HepG2 (cell line): Measurements from ENCODE around the gene MFSD11. TPM values are rescaled to one million over a fixed set of nuclear protein-coding genes. Genes with fewer than 3 reads are reported as not detected.
A peak's percentile ranks its signal among the peaks of the same experiment; 100 is the strongest.

Source experiments
- CBX2 ChIP-seq, 2 experiments: fragments of 200-600 bp in 1 of 2; sonication (generic); formaldehyde crosslinking in 1 of 2; IDR thresholded peaks; 2 replicates each; pipeline versions ENCODE4 v1.7.0 to v1.8.1; 2018 to 2022; ENCODE audit warnings: low read depth in 2 of 2, low read length in 1 of 2, mild to moderate bottlenecking in 1 of 2, missing genetic modification reagents in 1 of 2
- ISL2 ChIP-seq: sonication (generic); formaldehyde crosslinking; IDR thresholded peaks from 2 replicates; pipeline ENCODE4 v1.5.0; 2020; ENCODE audit warnings: missing genetic modification reagents
- MTF1 ChIP-seq: sonication (generic); formaldehyde crosslinking; IDR thresholded peaks from 2 replicates; pipeline ENCODE4 v1.5.0; 2020; ENCODE audit warnings: missing genetic modification reagents
- NAIF1 ChIP-seq: sonication (generic); formaldehyde crosslinking; IDR thresholded peaks from 2 replicates; pipeline ENCODE4 v1.5.0; 2020; ENCODE audit warnings: mild to moderate bottlenecking, missing genetic modification reagents, borderline replicate concordance
- NCOR1 ChIP-seq: fragments of 200-600 bp; sonication (generic); IDR thresholded peaks from 2 replicates; pipeline ENCODE4 v1.7.0; 2017; ENCODE audit warnings: antibody characterized with exemption, low read length, borderline replicate concordance
- NFYC ChIP-seq: IDR thresholded peaks from 2 replicates; pipeline ENCODE4 v1.6.1; 2016; ENCODE audit warnings: missing genetic modification reagents, missing compliant biosample characterization
- PHF8 ChIP-seq: sonication (generic); formaldehyde crosslinking; IDR thresholded peaks from 2 replicates; pipeline ENCODE4 v1.5.0; 2020; ENCODE audit warnings: missing genetic modification reagents
- SIX1 ChIP-seq: sonication (generic); formaldehyde crosslinking; IDR thresholded peaks from 2 replicates; pipeline ENCODE4 v1.4.0; 2020; ENCODE audit warnings: missing genetic modification reagents, borderline replicate concordance
- SMARCE1 ChIP-seq: fragments of 450-650 bp; IDR thresholded peaks from 2 replicates; pipeline ENCODE4 v1.6.1; 2017; ENCODE audit warnings: borderline replicate concordance
- SNRNP70 ChIP-seq: fragments of 200-400 bp; formaldehyde crosslinking; IDR thresholded peaks from 2 replicates; pipeline ENCODE4 v1.6.1; 2017; ENCODE audit warnings: mild to moderate bottlenecking, low read depth, low read length, moderate library complexity
- SRSF4 ChIP-seq: fragments of 200-400 bp; formaldehyde crosslinking; IDR thresholded peaks from one replicate; pipeline ENCODE4 v1.6.1; 2018; ENCODE audit warnings: mild to moderate bottlenecking, low read depth, low read length, moderate library complexity; ENCODE audit not compliant: poor library complexity, severe bottlenecking
- TAF15 ChIP-seq: fragments of 200-400 bp; formaldehyde crosslinking; IDR thresholded peaks from one replicate; pipeline ENCODE4 v1.6.1; 2018; ENCODE audit warnings: mild to moderate bottlenecking, low read depth, low read length; ENCODE audit not compliant: poor library complexity, severe bottlenecking
- TBX3 ChIP-seq: fragments of 450-650 bp; IDR thresholded peaks from 2 replicates; pipeline ENCODE4 v1.6.1; 2017; ENCODE audit warnings: antibody characterized with exemption, mild to moderate bottlenecking, inconsistent platforms, borderline replicate concordance
- TEAD2 ChIP-seq: sonication (generic); formaldehyde crosslinking; IDR thresholded peaks from 2 replicates; pipeline ENCODE4 v1.9.0; 2021; ENCODE audit warnings: missing genetic modification reagents
- TOPORS ChIP-seq: sonication (generic); formaldehyde crosslinking; IDR thresholded peaks from 2 replicates; pipeline ENCODE4 v1.8.0; 2023; ENCODE audit warnings: mild to moderate bottlenecking, missing genetic modification reagents
- ZNF10 ChIP-seq: sonication (generic); formaldehyde crosslinking; IDR thresholded peaks from 2 replicates; pipeline ENCODE4 v1.4.0; 2020; ENCODE audit warnings: mild to moderate bottlenecking, low read depth, missing genetic modification reagents, borderline replicate concordance
- ZNF350 ChIP-seq: sonication (generic); formaldehyde crosslinking; IDR thresholded peaks from 2 replicates; pipeline ENCODE4 v1.4.0; 2020; ENCODE audit warnings: mild to moderate bottlenecking, low read depth, missing genetic modification reagents, borderline replicate concordance
- ZNF383 ChIP-seq: sonication (generic); formaldehyde crosslinking; IDR thresholded peaks from 2 replicates; pipeline ENCODE4 v1.4.0; 2020; ENCODE audit warnings: missing genetic modification reagents, mild to moderate bottlenecking, borderline replicate concordance
- ZNF44 ChIP-seq: sonication (generic); formaldehyde crosslinking; IDR thresholded peaks from 2 replicates; pipeline ENCODE4 v1.5.1; 2020; ENCODE audit warnings: mild to moderate bottlenecking, missing genetic modification reagents
- ZNF451 ChIP-seq: sonication (generic); formaldehyde crosslinking; IDR thresholded peaks from 2 replicates; pipeline ENCODE4 v1.5.0; 2020; ENCODE audit warnings: mild to moderate bottlenecking, missing genetic modification reagents
- ZNF724P ChIP-seq: sonication (generic); formaldehyde crosslinking; IDR thresholded peaks from 2 replicates; pipeline ENCODE4 v1.8.0; 2022; ENCODE audit warnings: missing genetic modification reagents, borderline replicate concordance
- ZSCAN20 ChIP-seq: sonication (generic); formaldehyde crosslinking; IDR thresholded peaks from 2 replicates; pipeline ENCODE4 v1.4.0; 2020; ENCODE audit warnings: missing genetic modification reagents, mild to moderate bottlenecking, borderline replicate concordance
- polyA plus RNA-seq, 8 experiments: library from polyadenylated mRNA; depleted of rRNA in 3 of 8; stranded (reverse) in 7 of 8; unstranded in 1 of 8; fragments of >200 nt; fragmentation: Illumina TruSeq in 4 of 8; extraction: Trizol in 4 of 8; gene quantifications; 2 replicates each; pipeline versions ENCODE4 v1.2.1 to v1.2.3, GENCODE V29; 2011 to 2016; ENCODE audit warnings: low read depth in 4 of 8, missing spikeins in 1 of 8, mixed read lengths in 1 of 8; ENCODE audit not compliant: insufficient read depth in 1 of 8
- total RNA-seq, 5 experiments: library from RNA; depleted of rRNA; stranded (reverse); fragments of >200 nt; fragmentation: Illumina TruSeq; extraction: Trizol; gene quantifications; 2 replicates each; pipeline ENCODE4 v1.2.3, GENCODE V29; 2016; ENCODE audit warnings: low read depth in 1 of 5
- TF ChIP-seq, protein P1 (sequence below): IDR thresholded peaks from 2 replicates; pipeline ENCODE4 v1.6.1; 2016; ENCODE audit warnings: missing compliant biosample characterization, missing genetic modification reagents, borderline replicate concordance
- TF ChIP-seq, protein P2 (sequence below): sonication (generic); formaldehyde crosslinking; IDR thresholded peaks from 2 replicates; pipeline ENCODE4 v1.8.1; 2023; ENCODE audit warnings: mild to moderate bottlenecking, missing genetic modification reagents
- TF ChIP-seq, protein P3 (sequence below): sonication (generic); formaldehyde crosslinking; IDR thresholded peaks from 2 replicates; pipeline ENCODE4 v1.4.0; 2020; ENCODE audit warnings: mild to moderate bottlenecking, missing genetic modification reagents

The MFSD11 gene
- total and polyA plus RNA-seq, 2 of the 13 experiments (the other 11 are each of a cell fraction or from before 2014, with no cell fraction given): 26.1 to 36.3 TPM

DNA sequence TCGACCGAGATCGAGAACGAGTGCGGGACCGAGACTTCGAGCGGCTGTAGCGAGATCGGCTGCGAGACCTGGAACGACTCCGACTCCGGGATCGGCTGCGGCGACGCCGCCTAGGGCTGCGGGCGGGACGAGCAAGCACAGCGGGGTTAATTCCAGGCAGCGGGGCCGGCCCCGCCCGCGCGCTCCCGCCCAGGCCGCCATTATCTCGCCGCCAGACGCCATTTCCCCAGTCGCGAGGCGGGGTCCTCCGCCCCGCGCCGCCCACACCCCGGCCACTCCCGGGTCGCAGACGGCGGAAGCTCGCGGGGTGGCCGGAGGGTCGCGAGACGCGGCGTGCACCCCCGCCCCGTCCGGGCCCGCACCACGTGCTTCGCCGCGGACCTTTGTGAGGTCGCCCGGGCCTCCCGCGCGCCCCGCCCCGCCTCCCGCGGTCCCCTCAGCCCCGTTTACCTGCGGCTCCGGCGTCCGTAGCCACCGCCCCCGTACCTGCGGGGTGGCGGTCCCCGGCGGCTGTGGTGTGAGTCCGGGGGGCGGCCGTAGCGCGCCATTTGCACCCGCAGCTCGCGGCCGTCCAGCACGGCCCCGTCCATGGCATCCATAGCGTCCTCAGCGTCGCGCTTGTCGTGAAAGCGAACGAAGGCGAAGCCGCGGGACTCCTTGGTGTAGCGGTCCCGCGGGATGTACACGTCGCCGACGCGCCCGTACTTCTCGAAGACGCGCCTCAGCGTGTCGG is 1.4 kb upstream of the MFSD11 start (continued):
- TF ChIP-seq ZNF10 (no peak), TBX3 (no peak), MTF1 (CRISPR knock-in tag) (no peak), ZNF451 (peak; percentile 40; the same call in 1 of the 2 replicates), CBX2 (IDR thresholded peaks at IDR 0.05; ENCODE audit: low read depth, low read length) (no peak), CBX2 (CRISPR knock-in tag; IDR thresholded peaks at IDR 0.05; ENCODE audit: low read depth) (no peak), NAIF1 (CRISPR knock-in tag) (no peak), SRSF4 (no peak), TEAD2 (CRISPR knock-in tag) (no peak), NCOR1 (peak; percentile 43; the same call in 1 of the 2 replicates), ZNF383 (CRISPR knock-in tag) (no peak), ISL2 (CRISPR knock-in tag) (peak; percentile 65; the same call in 1 of the 2 replicates), TAF15 (no peak), ZSCAN20 (CRISPR knock-in tag) (0 out of 2 replicates have a peak, but pooled peaks have one; percentile 63), ZNF44 (CRISPR knock-in tag) (no peak), SMARCE1 (no peak), NFYC (CRISPR knock-in tag) (0 out of 2 replicates have a peak, but pooled peaks have one; percentile 4), TOPORS (CRISPR knock-in tag) (no peak), SIX1 (no peak), ZNF350 (no peak), PHF8 (CRISPR knock-in tag) (no peak), SNRNP70 (no peak), ZNF724P (CRISPR knock-in tag) (no peak; the same call in 1 of the 2 replicates)
- TF ChIP-seq, protein P1, sequence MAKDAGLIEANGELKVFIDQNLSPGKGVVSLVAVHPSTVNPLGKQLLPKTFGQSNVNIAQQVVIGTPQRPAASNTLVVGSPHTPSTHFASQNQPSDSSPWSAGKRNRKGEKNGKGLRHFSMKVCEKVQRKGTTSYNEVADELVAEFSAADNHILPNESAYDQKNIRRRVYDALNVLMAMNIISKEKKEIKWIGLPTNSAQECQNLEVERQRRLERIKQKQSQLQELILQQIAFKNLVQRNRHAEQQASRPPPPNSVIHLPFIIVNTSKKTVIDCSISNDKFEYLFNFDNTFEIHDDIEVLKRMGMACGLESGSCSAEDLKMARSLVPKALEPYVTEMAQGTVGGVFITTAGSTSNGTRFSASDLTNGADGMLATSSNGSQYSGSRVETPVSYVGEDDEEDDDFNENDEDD (CRISPR knock-in tag): peak; percentile 40; the same call in 1 of the 2 replicates
- TF ChIP-seq, protein P2, sequence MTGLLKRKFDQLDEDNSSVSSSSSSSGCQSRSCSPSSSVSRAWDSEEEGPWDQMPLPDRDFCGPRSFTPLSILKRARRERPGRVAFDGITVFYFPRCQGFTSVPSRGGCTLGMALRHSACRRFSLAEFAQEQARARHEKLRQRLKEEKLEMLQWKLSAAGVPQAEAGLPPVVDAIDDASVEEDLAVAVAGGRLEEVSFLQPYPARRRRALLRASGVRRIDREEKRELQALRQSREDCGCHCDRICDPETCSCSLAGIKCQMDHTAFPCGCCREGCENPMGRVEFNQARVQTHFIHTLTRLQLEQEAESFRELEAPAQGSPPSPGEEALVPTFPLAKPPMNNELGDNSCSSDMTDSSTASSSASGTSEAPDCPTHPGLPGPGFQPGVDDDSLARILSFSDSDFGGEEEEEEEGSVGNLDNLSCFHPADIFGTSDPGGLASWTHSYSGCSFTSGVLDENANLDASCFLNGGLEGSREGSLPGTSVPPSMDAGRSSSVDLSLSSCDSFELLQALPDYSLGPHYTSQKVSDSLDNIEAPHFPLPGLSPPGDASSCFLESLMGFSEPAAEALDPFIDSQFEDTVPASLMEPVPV (CRISPR knock-in tag): no peak; the same call in 1 of the 2 replicates
- TF ChIP-seq, protein P3, sequence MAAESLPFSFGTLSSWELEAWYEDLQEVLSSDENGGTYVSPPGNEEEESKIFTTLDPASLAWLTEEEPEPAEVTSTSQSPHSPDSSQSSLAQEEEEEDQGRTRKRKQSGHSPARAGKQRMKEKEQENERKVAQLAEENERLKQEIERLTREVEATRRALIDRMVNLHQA (CRISPR knock-in tag): no peak
